Measurements from ENCODE around the gene REXO4.
A peak's percentile ranks its signal among the peaks of the same experiment; 100 is the strongest.

REXO4 gene

GRCh38 chr9:133357656-133358055 is 60.2 kb downstream of the REXO4 start:
- no peak overlapping the region for H3K27ac ChIP-seq (ENCODE audit: low read depth, low read length)
- WGBS (ENCODE audit: extremely low coverage, insufficient coverage, insufficient read length) = no CpG with 5 or more reads among the region's 14 CpGs
- H3K79me2 ChIP-seq (ENCODE audit: control insufficient read depth, insufficient read depth, low read length, poor library complexity) = peaks cover 2% of the 10 kb centered on the region
- peaks cover 4 to 21% of the 10 kb centered on the region in 2 experiments for H3K4me1 ChIP-seq (ENCODE audit: control insufficient read depth in 1 of 2, insufficient read depth in 2 of 2, low read length in 2 of 2)
- H2AFZ ChIP-seq (ENCODE audit: insufficient read depth, low read length, poor library complexity) = no peak overlapping the region
- no peak overlapping the region for H2BK120ac ChIP-seq (ENCODE audit: insufficient read depth, low read length, poor library complexity)
- no peak overlapping the region for H3K4ac ChIP-seq (ENCODE audit: low read depth, low read length)
- peak overlapping the region; percentile 40 for H3K4me3 ChIP-seq (ENCODE audit: low read depth, low read length)
- H3K18ac ChIP-seq (ENCODE audit: low read length) = no peak overlapping the region
- H3K27me3 ChIP-seq (ENCODE audit: insufficient read depth, low read length) = no peaks in the 10 kb centered on the region
- no peak overlapping the region for H2BK12ac ChIP-seq (ENCODE audit: low read length)
- no peak overlapping the region for H4K8ac ChIP-seq (ENCODE audit: low read depth, low read length)
- no peak for DNase-seq
- no peak overlapping the region for H3K14ac ChIP-seq (ENCODE audit: low read length)
- H3K4me2 ChIP-seq (ENCODE audit: low read length) = peak overlapping the region; percentile 84
- no peak overlapping the region for H3K9ac ChIP-seq (ENCODE audit: low read length)
- peaks cover 3% of the 10 kb centered on the region for H3K79me1 ChIP-seq (ENCODE audit: low read length)
- no peak overlapping the region for H3K23ac ChIP-seq (ENCODE audit: low read length)
- no peak overlapping the region for H4K91ac ChIP-seq (ENCODE audit: low read depth, low read length)
- H2BK5ac ChIP-seq (ENCODE audit: low read depth, low read length, poor library complexity) = no peak overlapping the region
- peaks cover 50 to 62% of the 10 kb centered on the region in 2 experiments for H3K36me3 ChIP-seq (ENCODE audit: control insufficient read depth in 1 of 2, insufficient read depth in 2 of 2, low read length in 2 of 2)
- no peak overlapping the region for H2AK5ac ChIP-seq (ENCODE audit: low read length)
- no peaks in the 10 kb centered on the region for H3K9me3 ChIP-seq (ENCODE audit: insufficient read depth, low read depth, low read length)
- no peak overlapping the region for H4K12ac ChIP-seq (ENCODE audit: low read depth, low read length)

GRCh38 chr9:133356391-133357091 is 61.3 kb downstream of the REXO4 start, which contains the start of the genes SURF1 and SURF2:
TSS of gene SURF1 (minus strand) at chr9:133356487. CDS start at chr9:133356453, 34 bp downstream.
TSS of gene SURF2 (plus strand) at chr9:133356550. CDS start at chr9:133356593, 43 bp downstream.
- Histone ChIP-seq H4K12ac (ENCODE audit: low read depth, low read length) (peak within 1 kb of the TSS; percentile 81), H2BK12ac (ENCODE audit: low read length) (no peak within 1 kb of the TSS), H3K4ac (ENCODE audit: low read depth, low read length) (peak within 1 kb of the TSS; percentile 16), H3K4me2 (ENCODE audit: low read length) (peak within 1 kb of the TSS; percentile 84), H3K18ac (ENCODE audit: low read length) (peak within 1 kb of the TSS; percentile 80), H3K36me3 (ENCODE audit: control insufficient read depth in 1 of 2, insufficient read depth in 2 of 2, low read length in 2 of 2) (peaks cover 47 to 62% of the 10 kb centered on the region in 2 experiments), H2BK5ac (ENCODE audit: low read depth, low read length, poor library complexity) (no peak within 1 kb of the TSS), H3K79me2 (ENCODE audit: control insufficient read depth, insufficient read depth, low read length, poor library complexity) (peaks cover 2% of the 10 kb centered on the region), H3K9ac (ENCODE audit: low read length) (peak within 1 kb of the TSS; percentile 87), H2AFZ (ENCODE audit: insufficient read depth, low read length, poor library complexity) (peak within 1 kb of the TSS; percentile 75), H4K91ac (ENCODE audit: low read depth, low read length) (peak within 1 kb of the TSS; percentile 83), H3K23ac (ENCODE audit: low read length) (no peak within 1 kb of the TSS), H3K27me3 (ENCODE audit: insufficient read depth, low read length) (no peaks in the 10 kb centered on the region), H3K14ac (ENCODE audit: low read length) (peak within 1 kb of the TSS; percentile 81), H3K27ac (ENCODE audit: low read depth, low read length) (peak within 1 kb of the TSS; percentile 58), H4K8ac (ENCODE audit: low read depth, low read length) (peak within 1 kb of the TSS; percentile 83), H3K4me3 (ENCODE audit: low read depth, low read length) (peak within 1 kb of the TSS; percentile 96), H2BK120ac (ENCODE audit: insufficient read depth, low read length, poor library complexity) (peak within 1 kb of the TSS; percentile 30), H3K79me1 (ENCODE audit: low read length) (peaks cover 3% of the 10 kb centered on the region), H3K9me3 (ENCODE audit: insufficient read depth, low read depth, low read length) (no peaks in the 10 kb centered on the region), H2AK5ac (ENCODE audit: low read length) (peak within 1 kb of the TSS; percentile 49), H3K4me1 (ENCODE audit: control insufficient read depth in 1 of 2, insufficient read depth in 2 of 2, low read length in 2 of 2) (peaks cover 4 to 21% of the 10 kb centered on the region in 2 experiments)
- no CpG with 5 or more reads among the region's 78 CpGs for WGBS (ENCODE audit: extremely low coverage, insufficient coverage, insufficient read length)
- peak; percentile 88 to 92 for DNase-seq

Data from trophoblast cell (in vitro differentiated cells and primary cell).